Pancreas (tissue), 10 donors: ENCODE measurements around the gene NELL1. TPM values are rescaled to one million over a fixed set of nuclear protein-coding genes. Genes with fewer than 3 reads are reported as not detected.

Experiments
- ATAC-seq, 4 donors: fragments of 200-7000 bp; cut with Tn5 transposase; one replicate each; pipeline versions ENCODE4 v1.8.0 to v1.9.1; 2020; ENCODE audit warnings: mild to moderate bottlenecking in 4 of 4, moderate library complexity in 4 of 4
- DNase-seq, 6 donors: peaks; one replicate each; pipeline ENCODE4 v3.0.0-alpha.2; 2020
- FAIRE-seq: peaks from 2 replicates; lab custom pipeline; 2012; peaks lifted over from hg19 to GRCh38; lab: Jason Lieb, UNC
- H3K27ac ChIP-seq, 4 donors: fragments of 200-600 bp; sonication (generic); 1 replicate in 3 of 4; 2 replicates in 1 of 4; pipeline versions ENCODE4 v1.5.0 to v1.8.0; 2020
- H3K27me3 ChIP-seq, 4 donors: fragments of 200-600 bp; one replicate each; pipeline ENCODE4 v1.8.0; 2021
- H3K36me3 ChIP-seq, 3 donors: fragments of 200-600 bp; sonication (generic) in 1 of 3; one replicate each; pipeline versions ENCODE4 v1.5.0 to v1.8.0; 2020 to 2021
- H3K4me1 ChIP-seq, 3 donors: fragments of 200-600 bp; one replicate each; pipeline ENCODE4 v1.8.0; 2021
- H3K4me3 ChIP-seq, 4 donors: fragments of 200-600 bp; sonication (generic) in 2 of 4; one replicate each; pipeline versions ENCODE4 v1.5.0 to v1.8.0; 2020 to 2021
- H3K9me3 ChIP-seq, 4 donors: fragments of 200-600 bp; one replicate each; pipeline ENCODE4 v1.8.0; 2021
- WGBS, 2 donors: extraction: QIAGEN DNeasy Blood & Tissue Kit; methylation state at CpG; one replicate each; pipeline ENCODE4 v1.1.7; 2013; 5-methylcytosine and 5-hydroxymethylcytosine counted together
- intact Hi-C, 3 donors: fragments of 100-400 bp; cut with DNase I; formaldehyde crosslinking; loops; one replicate each; pipeline versions ENCODE4 v1.11.1 to v1.14.2; 2022
- polyA plus RNA-seq, 2 donors: library from polyadenylated mRNA; stranded (reverse); fragments of 200-250 nt; gene quantifications; one replicate each; pipeline ENCODE4 v1.2.3, GENCODE V29; 2013
- total RNA-seq, 6 donors: library from RNA; stranded (reverse); fragmentation: NEBNext Ultra II Directional in 4 of 6; extraction: Animal tissue kit (Norgen Biotek cat#: 25700) in 4 of 6; gene quantifications; one replicate each; pipeline versions ENCODE4 v1.2.1 to v1.2.4, GENCODE V29; 2021 to 2023
- TF ChIP-seq, protein P1 (sequence below), 4 donors: fragments of 200-600 bp; sonication (generic) in 3 of 4; IDR thresholded peaks; one replicate each; pipeline versions ENCODE4 v1.5.0 to v1.8.0; 2021; ENCODE audit warnings: antibody characterized with exemption in 4 of 4
- donor health status: healthy with polysubstance abuse.
- donor health status: DM: no; HTN: no; CAD: no; lungs with moderate emphysema.
- donor health status: DM: no; HTN: no; CAD: no.
- donor health status: control.
- donor health status: control.
- donor health status: Bipolar disorder and iron deficiency.
- donor health status: DM: yes; HTN: yes; CAD: no.
- donor health status: DM: no; HTN: no; CAD: no.
- donor health status: DM: no; HTN: no; CAD: no.
- donor health status: DM: yes; HTN: yes; CAD: no.

NELL1 gene
- total and polyA plus RNA-seq, 8 donors: not detected

DNA sequence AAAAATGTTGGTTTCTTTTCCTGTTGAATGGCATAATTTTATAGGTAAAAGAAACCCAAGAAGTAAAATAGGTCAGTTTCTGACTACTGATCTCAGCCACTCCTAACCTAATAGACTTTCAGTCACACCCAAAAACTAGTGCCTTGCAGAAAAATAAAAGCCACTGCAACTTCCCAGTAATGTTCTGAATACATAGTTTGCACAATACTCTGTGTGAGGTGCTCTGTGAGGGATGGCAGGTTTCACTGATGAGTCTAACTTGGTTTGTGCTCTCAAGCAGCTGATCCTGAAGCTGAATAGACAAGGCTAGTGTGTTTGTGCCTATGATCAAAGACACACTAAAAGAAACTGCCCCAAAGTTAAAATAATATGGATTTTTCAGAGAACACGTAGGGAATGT lies 758.3 kb downstream of the NELL1 start:
- TF ChIP-seq, protein P1, sequence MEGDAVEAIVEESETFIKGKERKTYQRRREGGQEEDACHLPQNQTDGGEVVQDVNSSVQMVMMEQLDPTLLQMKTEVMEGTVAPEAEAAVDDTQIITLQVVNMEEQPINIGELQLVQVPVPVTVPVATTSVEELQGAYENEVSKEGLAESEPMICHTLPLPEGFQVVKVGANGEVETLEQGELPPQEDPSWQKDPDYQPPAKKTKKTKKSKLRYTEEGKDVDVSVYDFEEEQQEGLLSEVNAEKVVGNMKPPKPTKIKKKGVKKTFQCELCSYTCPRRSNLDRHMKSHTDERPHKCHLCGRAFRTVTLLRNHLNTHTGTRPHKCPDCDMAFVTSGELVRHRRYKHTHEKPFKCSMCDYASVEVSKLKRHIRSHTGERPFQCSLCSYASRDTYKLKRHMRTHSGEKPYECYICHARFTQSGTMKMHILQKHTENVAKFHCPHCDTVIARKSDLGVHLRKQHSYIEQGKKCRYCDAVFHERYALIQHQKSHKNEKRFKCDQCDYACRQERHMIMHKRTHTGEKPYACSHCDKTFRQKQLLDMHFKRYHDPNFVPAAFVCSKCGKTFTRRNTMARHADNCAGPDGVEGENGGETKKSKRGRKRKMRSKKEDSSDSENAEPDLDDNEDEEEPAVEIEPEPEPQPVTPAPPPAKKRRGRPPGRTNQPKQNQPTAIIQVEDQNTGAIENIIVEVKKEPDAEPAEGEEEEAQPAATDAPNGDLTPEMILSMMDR (IDR thresholded peaks at IDR 0.05): no peak
- H3K4me1 ChIP-seq: no peaks in the 10 kb centered on the region
- no peak overlapping the region for H3K27ac ChIP-seq
- 16 to 30% methylated on average over 1 of the region's 1 CpG for WGBS, 2 donors
- no peaks in the 10 kb centered on the region for H3K9me3 ChIP-seq
- no peaks in the 10 kb centered on the region for H3K27me3 ChIP-seq
- H3K36me3 ChIP-seq: no peaks in the 10 kb centered on the region
- intact Hi-C loops: no loop called here
- FAIRE-seq (no peak), DNase-seq (no peak), ATAC-seq (no peak)
- H3K4me3 ChIP-seq: no peak overlapping the region

DNA sequence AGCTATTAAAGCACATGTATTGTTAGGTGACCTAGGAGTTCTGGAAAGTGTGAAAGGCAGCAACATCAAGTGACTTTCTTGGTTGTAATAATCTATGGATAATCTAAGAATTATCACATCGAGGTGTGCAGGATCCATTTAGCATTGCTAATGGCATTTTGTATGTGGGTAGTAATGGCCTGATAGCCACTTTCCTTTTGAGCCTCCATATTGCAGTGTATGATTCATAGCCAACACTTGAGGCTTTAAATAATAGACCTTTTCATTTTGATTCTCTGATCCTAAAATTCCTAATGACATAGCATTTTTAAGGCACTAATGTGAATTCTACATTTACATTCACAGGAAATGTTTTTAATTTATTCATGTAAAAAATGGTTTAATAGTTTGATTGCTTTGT lies 759.4 kb downstream of the NELL1 start:
- Histone ChIP-seq H3K27me3 (no peaks in the 10 kb centered on the region), H3K4me1 (no peaks in the 10 kb centered on the region), H3K36me3 (no peaks in the 10 kb centered on the region), H3K4me3 (no peak overlapping the region), H3K27ac (no peak overlapping the region), H3K9me3 (no peaks in the 10 kb centered on the region)
- WGBS, 2 donors: 30 to 40% methylated on average over 1 of the region's 1 CpG
- DNase-seq: no peak
- TF ChIP-seq, protein P1 (IDR thresholded peaks at IDR 0.05): no peak
- no peak for ATAC-seq
- no peak for FAIRE-seq
- intact Hi-C loops: no loop called here

DNA sequence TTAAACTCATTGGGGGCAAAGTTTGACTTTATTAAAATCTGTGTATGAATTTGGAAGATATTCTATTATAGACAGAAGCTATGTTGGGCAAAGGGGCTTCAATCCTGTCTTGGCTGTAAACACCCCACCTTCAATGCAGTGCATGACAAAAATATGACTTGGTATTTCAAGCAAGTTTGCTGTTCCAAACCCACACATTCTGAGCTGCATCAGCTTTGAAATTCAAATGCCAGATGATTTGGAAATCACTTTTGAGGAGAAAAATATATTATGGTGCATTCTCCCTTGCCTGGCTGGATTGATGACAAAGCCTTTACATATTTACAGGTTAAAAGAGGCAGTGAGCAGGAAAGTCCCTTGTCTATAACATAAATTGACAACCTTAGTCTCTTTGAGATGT lies 760.0 kb downstream of the NELL1 start:
- H3K27me3 ChIP-seq: no peaks in the 10 kb centered on the region
- no peak for FAIRE-seq
- H3K4me1 ChIP-seq: no peaks in the 10 kb centered on the region
- no peak overlapping the region for H3K4me3 ChIP-seq
- TF ChIP-seq, protein P1 (IDR thresholded peaks at IDR 0.05): no peak
- no peak for ATAC-seq
- no peak overlapping the region for H3K27ac ChIP-seq
- DNase-seq: no peak
- H3K36me3 ChIP-seq: no peaks in the 10 kb centered on the region
- no peaks in the 10 kb centered on the region for H3K9me3 ChIP-seq
- intact Hi-C loops: no loop called here

DNA sequence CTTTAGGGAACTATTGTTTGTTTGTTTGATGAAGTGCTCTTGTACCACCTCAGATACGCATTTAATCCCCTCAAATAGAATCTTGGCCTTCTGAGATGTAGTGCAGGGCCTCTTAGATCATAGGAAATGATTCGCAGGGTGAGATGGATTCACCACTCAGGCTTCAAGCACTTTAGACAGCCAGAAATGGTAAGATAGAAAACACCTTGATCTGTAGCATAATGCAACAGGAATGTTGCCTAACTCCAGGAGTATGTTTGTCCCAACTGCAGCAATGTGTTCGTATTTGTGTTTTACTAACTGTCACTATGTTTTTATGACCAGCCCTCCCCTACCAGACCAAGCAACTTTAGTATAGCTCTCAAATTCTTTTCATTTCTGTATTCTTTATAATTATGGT lies 761.2 kb downstream of the NELL1 start:
- FAIRE-seq: no peak
- intact Hi-C loops: no loop called here
- no peaks in the 10 kb centered on the region for H3K36me3 ChIP-seq
- no peak overlapping the region for H3K4me3 ChIP-seq
- H3K27me3 ChIP-seq: no peaks in the 10 kb centered on the region
- TF ChIP-seq, protein P1 (IDR thresholded peaks at IDR 0.05): no peak
- no peak for ATAC-seq
- H3K9me3 ChIP-seq: no peaks in the 10 kb centered on the region
- 48 to 52% methylated on average over 3 of the region's 3 CpGs for WGBS, 2 donors
- no peak for DNase-seq
- no peak overlapping the region for H3K27ac ChIP-seq
- no peaks in the 10 kb centered on the region for H3K4me1 ChIP-seq

DNA sequence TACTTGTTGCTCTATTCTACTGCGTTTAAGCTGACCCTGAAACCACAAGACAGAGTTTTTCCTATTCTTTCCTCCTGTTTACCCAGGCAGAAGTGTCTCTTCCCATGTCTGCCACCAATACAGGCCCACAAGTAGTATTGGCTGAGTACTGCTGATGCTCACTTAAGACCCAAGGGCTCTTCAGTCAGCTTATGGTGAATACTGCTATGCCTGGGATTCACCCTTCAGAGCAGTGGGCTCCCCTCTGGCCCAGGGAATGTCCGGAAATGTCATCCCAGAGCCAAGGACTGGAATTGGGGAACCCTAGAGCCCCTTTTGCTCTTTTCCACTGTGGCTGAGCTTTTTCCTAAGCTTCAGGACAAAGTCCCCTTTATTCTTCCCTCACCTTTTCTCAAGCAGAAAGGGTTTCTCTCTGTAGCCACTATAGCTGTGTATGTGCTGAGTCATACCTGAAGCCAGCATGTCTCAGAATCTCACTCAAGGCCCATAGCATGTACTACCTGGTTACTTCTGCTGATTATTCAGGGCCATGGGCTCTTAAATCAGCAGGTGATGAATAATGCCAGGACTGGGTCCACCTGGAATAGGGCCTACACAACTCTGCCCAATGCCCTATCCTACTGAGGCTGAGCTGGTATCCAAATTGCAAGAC lies 777.7 kb downstream of the NELL1 start:
- intact Hi-C loops: no loop called here
- H3K4me1 ChIP-seq: no peaks in the 10 kb centered on the region
- H3K9me3 ChIP-seq: no peaks in the 10 kb centered on the region
- FAIRE-seq: no peak
- H3K27ac ChIP-seq: no peak overlapping the region
- ATAC-seq: no peak
- WGBS, 2 donors: 42 to 57% methylated on average over 2 of the region's 2 CpGs
- H3K4me3 ChIP-seq: no peak overlapping the region
- TF ChIP-seq, protein P1 (IDR thresholded peaks at IDR 0.05): no peak
- H3K27me3 ChIP-seq: no peaks in the 10 kb centered on the region
- no peaks in the 10 kb centered on the region for H3K36me3 ChIP-seq
- no peak for DNase-seq
